Measurements from ENCODE around the gene CDK12. TPM values are rescaled to one million over a fixed set of nuclear protein-coding genes. Genes with fewer than 3 reads are reported as not detected.

The CDK12 gene
- total RNA-seq, 2 experiments from 2014 or later, result 99.6 to 108 TPM

- Histone ChIP-seq H3K4me1 (ENCODE audit: insufficient read depth, low read length) (no peaks in the 10 kb centered on the region), H3K27ac (ENCODE audit: low read depth in 1 of 2, low read length in 2 of 2) (no peak overlapping the region), H3K27me3 (ENCODE audit: control insufficient read depth in 1 of 2, insufficient read depth in 2 of 2, low read length in 2 of 2) (no peaks in the 10 kb centered on the region), H3K36me3 (ENCODE audit: insufficient read depth, low read length) (peaks cover 75% of the 10 kb centered on the region), H3K4me3 (ENCODE audit: low read length) (no peak overlapping the region), H3K9me3 (ENCODE audit: control insufficient read depth in 1 of 2, insufficient read depth in 1 of 2, low read length in 2 of 2) (no peaks in the 10 kb centered on the region)
- H3K36me3 Mint-ChIP-seq (ENCODE audit: low read depth), result peaks cover 81% of the 10 kb centered on the region
- DNase-seq (no peak), ATAC-seq (ENCODE audit: poor library complexity) (no peak)
- H3K27ac Mint-ChIP-seq, result no peak overlapping the region
- POLR2A ChIA-PET, result no interaction called here
- no peak overlapping the region for H3K4me3 Mint-ChIP-seq
- CTCF ChIA-PET, result interaction anchor here (3.1 kb wide), 1 partner anchor 9 kb away, joined by 7 read pairs; no protein-coding TSS in a partner anchor
- intact Hi-C loops (cut with DNase I, micrococcal nuclease), result loop anchor here in 1 of 2 experiments (10.0 kb wide), 1 partner anchor 468 kb away; no protein-coding TSS in a partner anchor
- H3K9me3 Mint-ChIP-seq, result no peaks in the 10 kb centered on the region
- TF ChIP-seq, protein P1, sequence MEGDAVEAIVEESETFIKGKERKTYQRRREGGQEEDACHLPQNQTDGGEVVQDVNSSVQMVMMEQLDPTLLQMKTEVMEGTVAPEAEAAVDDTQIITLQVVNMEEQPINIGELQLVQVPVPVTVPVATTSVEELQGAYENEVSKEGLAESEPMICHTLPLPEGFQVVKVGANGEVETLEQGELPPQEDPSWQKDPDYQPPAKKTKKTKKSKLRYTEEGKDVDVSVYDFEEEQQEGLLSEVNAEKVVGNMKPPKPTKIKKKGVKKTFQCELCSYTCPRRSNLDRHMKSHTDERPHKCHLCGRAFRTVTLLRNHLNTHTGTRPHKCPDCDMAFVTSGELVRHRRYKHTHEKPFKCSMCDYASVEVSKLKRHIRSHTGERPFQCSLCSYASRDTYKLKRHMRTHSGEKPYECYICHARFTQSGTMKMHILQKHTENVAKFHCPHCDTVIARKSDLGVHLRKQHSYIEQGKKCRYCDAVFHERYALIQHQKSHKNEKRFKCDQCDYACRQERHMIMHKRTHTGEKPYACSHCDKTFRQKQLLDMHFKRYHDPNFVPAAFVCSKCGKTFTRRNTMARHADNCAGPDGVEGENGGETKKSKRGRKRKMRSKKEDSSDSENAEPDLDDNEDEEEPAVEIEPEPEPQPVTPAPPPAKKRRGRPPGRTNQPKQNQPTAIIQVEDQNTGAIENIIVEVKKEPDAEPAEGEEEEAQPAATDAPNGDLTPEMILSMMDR (IDR thresholded peaks at IDR 0.05), result no peak
- no peaks in the 10 kb centered on the region for H3K27me3 Mint-ChIP-seq
- no peaks in the 10 kb centered on the region for H3K4me1 Mint-ChIP-seq (ENCODE audit: low read depth)
Observed at GRCh38 chr17:39556423-39556822, 95.1 kb downstream of the CDK12 start.

- Histone ChIP-seq H3K36me3 (ENCODE audit: insufficient read depth, low read length) (peaks cover 57% of the 10 kb centered on the region), H3K27ac (ENCODE audit: low read depth in 1 of 2, low read length in 2 of 2) (no peak overlapping the region), H3K4me1 (ENCODE audit: insufficient read depth, low read length) (no peaks in the 10 kb centered on the region), H3K27me3 (ENCODE audit: control insufficient read depth in 1 of 2, insufficient read depth in 2 of 2, low read length in 2 of 2) (no peaks in the 10 kb centered on the region), H3K4me3 (ENCODE audit: low read length) (no peak overlapping the region), H3K9me3 (ENCODE audit: control insufficient read depth in 1 of 2, insufficient read depth in 1 of 2, low read length in 2 of 2) (no peaks in the 10 kb centered on the region)
- no peak overlapping the region for H3K4me3 Mint-ChIP-seq
- no peak overlapping the region for H3K27ac Mint-ChIP-seq
- intact Hi-C loops (cut with DNase I, micrococcal nuclease), result no loop called here
- CTCF ChIA-PET, result interaction anchor here (0.8 kb wide), 1 partner anchor 14 kb away, joined by 3 read pairs; no protein-coding TSS in a partner anchor
- H3K36me3 Mint-ChIP-seq (ENCODE audit: low read depth), result peaks cover 66% of the 10 kb centered on the region
- H3K9me3 Mint-ChIP-seq, result no peaks in the 10 kb centered on the region
- TF ChIP-seq, protein P1 (IDR thresholded peaks at IDR 0.05), result no peak
- H3K27me3 Mint-ChIP-seq, result no peaks in the 10 kb centered on the region
- DNase-seq (no peak), ATAC-seq (ENCODE audit: poor library complexity) (no peak)
- H3K4me1 Mint-ChIP-seq (ENCODE audit: low read depth), result no peaks in the 10 kb centered on the region
- POLR2A ChIA-PET, result no interaction called here
Observed at GRCh38 chr17:39562395-39562794, 101.1 kb downstream of the CDK12 start.

DNA sequence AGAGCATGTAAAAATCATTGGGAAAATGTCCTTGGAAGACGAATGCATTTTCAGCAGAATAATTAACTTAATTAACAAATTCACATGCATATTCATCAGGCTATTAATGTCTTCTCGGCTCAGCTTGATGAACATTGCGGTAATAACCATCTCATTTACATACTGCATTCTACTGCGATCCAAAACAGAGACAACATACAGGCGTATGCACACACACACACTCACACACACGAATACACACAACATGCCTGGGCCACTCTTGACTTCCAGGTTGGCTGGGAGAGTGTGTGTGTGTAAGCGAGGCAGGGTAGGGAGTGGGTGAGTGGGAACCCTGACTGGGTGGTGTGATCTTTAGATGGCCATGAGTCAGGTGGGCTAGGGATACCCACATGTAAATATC lies 101.7 kb downstream of the CDK12 start:
- H3K27ac Mint-ChIP-seq, result no peak overlapping the region

More for the DNA sequence above, 101.7 kb downstream of the CDK12 start:
- Histone ChIP-seq H3K36me3 (ENCODE audit: insufficient read depth, low read length) (peaks cover 57% of the 10 kb centered on the region), H3K9me3 (ENCODE audit: control insufficient read depth in 1 of 2, insufficient read depth in 1 of 2, low read length in 2 of 2) (no peaks in the 10 kb centered on the region), H3K27ac (ENCODE audit: low read depth in 1 of 2, low read length in 2 of 2) (no peak overlapping the region), H3K4me3 (ENCODE audit: low read length) (no peak overlapping the region), H3K27me3 (ENCODE audit: control insufficient read depth in 1 of 2, insufficient read depth in 2 of 2, low read length in 2 of 2) (no peaks in the 10 kb centered on the region), H3K4me1 (ENCODE audit: insufficient read depth, low read length) (no peaks in the 10 kb centered on the region)
- ChIA-PET CTCF (interaction anchor here (0.8 kb wide), 1 partner anchor 15 kb away, joined by 3 read pairs; no protein-coding TSS in a partner anchor), POLR2A (no interaction called here)
- Mint-ChIP-seq H3K9me3 (no peaks in the 10 kb centered on the region), H3K27me3 (no peaks in the 10 kb centered on the region), H3K4me1 (ENCODE audit: low read depth) (no peaks in the 10 kb centered on the region), H3K4me3 (no peak overlapping the region), H3K36me3 (ENCODE audit: low read depth) (peaks cover 66% of the 10 kb centered on the region)
- TF ChIP-seq, protein P1 (IDR thresholded peaks at IDR 0.05), result no peak
- ATAC-seq (ENCODE audit: poor library complexity) (no peak), DNase-seq (no peak)
- intact Hi-C loops (cut with DNase I, micrococcal nuclease), result no loop called here
